Smooth muscle cell of the brain vasculature (primary cell): ENCODE measurements around the gene NCAM2.
A peak's percentile ranks its signal among the peaks of the same experiment; 100 is the strongest.

Source experiments
- DNase-seq: peaks from one replicate; pipeline ENCODE4 v3.0.0-alpha.2; 2012; ENCODE audit warnings: low read depth, low spot score

Gene NCAM2

GRCh38 chr21:21216047-21216446, 217.8 kb downstream of the NCAM2 start:
- no peak for DNase-seq

GRCh38 chr21:21226472-21226871, 228.3 kb downstream of the NCAM2 start:
- DNase-seq: no peak

- no peak for DNase-seq
Measured at GRCh38 chr21:21230672-21231071, 232.5 kb downstream of the NCAM2 start.

- no peak for DNase-seq
Measured at GRCh38 chr21:21231913-21232312, 233.7 kb downstream of the NCAM2 start.

GRCh38 chr21:21232320-21232719, 234.1 kb downstream of the NCAM2 start:
- DNase-seq: peak; percentile 36

- no peak for DNase-seq
Measured at GRCh38 chr21:21233051-21233450, 234.8 kb downstream of the NCAM2 start.

- DNase-seq: no peak
Measured at GRCh38 chr21:21236996-21237395, 238.8 kb downstream of the NCAM2 start.

GRCh38 chr21:21238629-21239400, 240.6 kb downstream of the NCAM2 start:
- DNase-seq: no peak

GRCh38 chr21:21241391-21241790, 243.2 kb downstream of the NCAM2 start:
- DNase-seq: no peak

GRCh38 chr21:21246007-21246406, 247.8 kb downstream of the NCAM2 start:
- no peak for DNase-seq

- no peak for DNase-seq
Measured at GRCh38 chr21:21247424-21247823, 249.2 kb downstream of the NCAM2 start.

GRCh38 chr21:21262048-21262447, 263.8 kb downstream of the NCAM2 start:
- no peak for DNase-seq

- DNase-seq: no peak
Measured at GRCh38 chr21:21268061-21268471, 269.9 kb downstream of the NCAM2 start.

- DNase-seq: no peak
Measured at GRCh38 chr21:21268885-21269284, 270.7 kb downstream of the NCAM2 start.

GRCh38 chr21:21279193-21279901, 281.1 kb downstream of the NCAM2 start:
- no peak for DNase-seq

- no peak for DNase-seq
Measured at GRCh38 chr21:21283810-21284209, 285.6 kb downstream of the NCAM2 start.

GRCh38 chr21:21286170-21286798, 288.1 kb downstream of the NCAM2 start:
- no peak for DNase-seq

- no peak for DNase-seq
Measured at GRCh38 chr21:21290751-21291150, 292.5 kb downstream of the NCAM2 start.

GRCh38 chr21:21291883-21292569, 293.8 kb downstream of the NCAM2 start:
- no peak for DNase-seq

GRCh38 chr21:21295303-21295702, 297.1 kb downstream of the NCAM2 start:
- no peak for DNase-seq

- no peak for DNase-seq
Measured at GRCh38 chr21:21297211-21297610, 299.0 kb downstream of the NCAM2 start.

GRCh38 chr21:21301013-21301412, 302.8 kb downstream of the NCAM2 start:
- DNase-seq: no peak
